Gastroesophageal sphincter (tissue), 4 donors: ENCODE results near the gene COL4A2. TPM values are rescaled to one million over a fixed set of nuclear protein-coding genes. Genes with fewer than 3 reads are reported as not detected.

ENCODE experiments used
- ATAC-seq: fragments of 150-250 bp; one replicate; pipeline ENCODE4 v1.9.1; 2016; ENCODE audit warnings: mild to moderate bottlenecking, moderate library complexity
- H3K27ac ChIP-seq, 4 donors: fragments of 200-600 bp; sonication (generic) in 3 of 4; 1 replicate in 3 of 4; 2 replicates in 1 of 4; pipeline ENCODE4 v1.5.1; 2016 to 2019
- H3K27me3 ChIP-seq: fragments of 200-600 bp; sonication (generic); one replicate; pipeline ENCODE4 v1.5.1; 2019
- H3K36me3 ChIP-seq, 2 donors: fragments of 200-600 bp; sonication (generic); one replicate each; pipeline ENCODE4 v1.5.1; 2019; ENCODE audit warnings: control low read depth in 1 of 2
- H3K4me1 ChIP-seq, 3 donors: fragments of 200-600 bp; sonication (generic); 1 replicate in 2 of 3; 2 replicates in 1 of 3; pipeline ENCODE4 v1.5.1; 2016 to 2019; ENCODE audit warnings: control low read depth in 2 of 3
- H3K4me3 ChIP-seq, 2 donors: fragments of 200-600 bp; sonication (generic); one replicate each; pipeline ENCODE4 v1.5.1; 2019; ENCODE audit warnings: mild to moderate bottlenecking in 1 of 2, moderate library complexity in 1 of 2
- H3K9me3 ChIP-seq, 3 donors: fragments of 200-600 bp; sonication (generic); one replicate each; pipeline ENCODE4 v1.5.1; 2017 to 2019; ENCODE audit warnings: control low read depth in 2 of 3
- CTCF ChIP-seq, 4 experiments: fragments of 200-600 bp in 2 of 4; fragments of 450-650 bp in 2 of 4; sonication (generic) in 1 of 4; IDR thresholded peaks; one replicate each; pipeline ENCODE4 v1.5.1; 2017 to 2019; ENCODE audit warnings: antibody characterized with exemption in 4 of 4, mild to moderate bottlenecking in 2 of 4, moderate library complexity in 2 of 4
- EP300 ChIP-seq: sonication (generic); formaldehyde crosslinking; IDR thresholded peaks from one replicate; pipeline ENCODE4 v1.6.1; 2017; ENCODE audit warnings: antibody characterized with exemption, mild to moderate bottlenecking
- POLR2A ChIP-seq, 2 donors: fragments of 450-650 bp; IDR thresholded peaks; one replicate each; pipeline ENCODE4 v1.6.1; 2017; ENCODE audit warnings: antibody characterized with exemption in 2 of 2, mild to moderate bottlenecking in 2 of 2, moderate library complexity in 1 of 2
- POLR2AphosphoS5 ChIP-seq: sonication (generic); formaldehyde crosslinking; IDR thresholded peaks from one replicate; pipeline ENCODE4 v1.6.1; 2017; ENCODE audit warnings: antibody characterized with exemption
- WGBS, 2 donors: methylation state at CpG; one replicate each; pipeline ENCODE4 v1.1.5; 2018; ENCODE audit warnings: low coverage in 1 of 2; 5-methylcytosine and 5-hydroxymethylcytosine counted together
- total RNA-seq, 4 donors: library from RNA; depleted of rRNA; stranded (reverse); fragments of >200 nt; gene quantifications; one replicate each; pipeline ENCODE4 v1.1.0, GENCODE V29; 2016

COL4A2 gene
- total RNA-seq, 4 donors from 2014 or later = 478 to 945 (median 543) TPM

DNA sequence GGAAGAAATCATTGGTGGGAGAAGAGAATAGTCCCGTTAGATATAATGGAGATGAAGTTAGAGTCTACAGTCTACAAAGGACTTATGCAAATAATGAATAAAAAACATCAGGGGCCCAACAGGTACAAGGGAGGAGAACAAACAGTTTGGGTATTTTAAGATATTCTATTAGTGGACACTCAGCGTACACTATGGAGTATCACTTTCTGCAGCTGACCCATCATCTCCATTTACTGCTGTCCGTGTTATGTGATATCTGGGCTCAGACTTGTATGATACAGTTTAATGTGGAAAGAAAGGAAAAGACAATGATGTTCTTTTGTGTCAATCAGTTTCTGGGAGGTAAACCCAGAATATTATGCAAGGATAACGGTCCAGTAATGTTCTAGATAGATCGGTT lies 128.2 kb downstream of the COL4A2 start:
- Histone ChIP-seq H3K27me3 (no peaks in the 10 kb centered on the region), H3K9me3 (no peaks in the 10 kb centered on the region), H3K36me3 (peaks cover 3 to 97% of the 10 kb centered on the region in 2 donors), H3K4me3 (no peak overlapping the region), H3K4me1 (peaks cover 0 to 35% (median 6%) of the 10 kb centered on the region in 3 donors), H3K27ac (peak overlapping the region in 2 of 4 donors; percentile 16 to 48)
- 88 to 94% methylated on average over 5 of the region's 5 CpGs for WGBS, 2 donors
- TF ChIP-seq EP300 = no peak
- ATAC-seq = no peak

DNA sequence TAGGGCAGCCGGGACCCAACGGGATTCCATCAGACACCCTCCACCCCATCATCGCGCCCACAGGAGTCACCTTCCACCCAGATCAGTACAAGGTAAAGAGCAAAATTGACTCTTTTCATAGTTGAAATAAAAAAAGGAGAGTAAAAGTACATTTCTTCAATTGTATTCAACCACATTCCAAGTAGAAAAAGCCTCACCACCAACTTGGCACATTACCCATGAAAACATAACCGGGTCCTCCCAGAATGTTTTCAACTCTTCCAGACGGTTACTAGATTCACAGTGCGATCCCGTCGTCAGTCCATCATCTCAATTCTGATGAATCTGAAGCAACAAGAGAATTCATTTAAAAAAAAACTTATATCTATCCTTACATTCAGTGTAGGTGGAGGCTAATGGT lies 129.2 kb downstream of the COL4A2 start:
- Histone ChIP-seq H3K27me3 (no peaks in the 10 kb centered on the region), H3K27ac (peak overlapping the region in 2 of 4 donors; percentile 48 to 74), H3K36me3 (peaks cover 0 to 97% of the 10 kb centered on the region in 2 donors), H3K4me3 (no peak overlapping the region), H3K4me1 (peaks cover 0 to 35% (median 6%) of the 10 kb centered on the region in 3 donors), H3K9me3 (no peaks in the 10 kb centered on the region)
- no peak for ATAC-seq
- WGBS, 2 donors = 75 to 85% methylated on average over 9 of the region's 9 CpGs
- TF ChIP-seq EP300 = no peak
- TF ChIP-seq CTCF (IDR thresholded peaks at IDR 0.05) = no peak
- no peak for TF ChIP-seq POLR2AphosphoS5
- TF ChIP-seq POLR2A (IDR thresholded peaks at IDR 0.05) = no peak

DNA sequence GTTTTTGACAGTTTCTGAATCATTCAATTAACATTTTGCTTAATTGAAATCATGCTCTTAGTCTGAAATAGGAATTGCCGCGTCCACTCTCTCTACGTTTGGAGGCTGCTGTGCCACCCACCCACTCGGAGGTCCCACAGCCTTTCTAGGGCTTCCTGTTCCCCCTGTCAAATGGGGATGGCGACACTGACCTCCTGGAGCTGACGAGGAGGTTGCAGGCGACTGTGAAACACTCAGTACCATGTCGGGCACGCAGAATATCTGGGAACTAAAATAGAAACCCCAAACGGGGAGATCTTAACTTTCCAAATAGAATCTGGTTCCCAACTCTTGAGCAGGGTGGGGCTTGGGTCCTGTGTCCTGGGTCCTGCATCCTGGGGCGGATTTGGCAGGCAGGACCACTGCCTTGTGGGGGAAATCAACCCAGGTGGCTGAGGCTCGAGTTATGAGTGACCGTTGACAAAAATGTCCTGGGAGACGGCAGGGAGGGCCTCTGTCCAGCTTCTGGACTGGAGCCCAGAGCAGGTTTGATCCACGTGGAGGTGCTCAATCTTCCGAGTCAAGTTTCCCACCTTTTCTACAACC lies 129.8 kb downstream of the COL4A2 start:
- Histone ChIP-seq H3K27me3 (no peaks in the 10 kb centered on the region), H3K27ac (peak overlapping the region in 3 of 4 donors; percentile 37 to 74 (median 48))
- WGBS, 2 donors = 72 to 88% methylated on average over 3 to 10 of the region's 16 CpGs

DNA sequence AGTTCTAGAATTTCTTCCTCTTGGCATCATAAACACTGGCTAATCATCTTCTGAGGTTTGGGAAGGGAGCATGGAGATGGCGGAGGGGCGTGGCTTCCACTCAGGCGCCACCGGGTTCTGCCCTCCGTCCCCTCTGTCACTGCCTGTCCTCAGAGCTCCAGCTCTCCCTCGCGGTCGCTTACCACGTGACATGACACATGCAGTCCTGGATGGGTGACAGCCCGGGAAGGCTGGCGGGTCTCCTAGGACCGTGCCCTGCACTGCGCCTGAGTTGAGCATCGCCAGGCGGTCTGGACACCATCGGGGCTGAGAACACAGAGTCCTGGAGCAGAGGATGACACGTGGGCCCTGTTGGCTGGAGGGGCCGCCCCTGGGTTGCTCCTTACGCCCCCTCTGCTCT lies 131.1 kb downstream of the COL4A2 start:
- H3K4me3 ChIP-seq = no peak overlapping the region
- no peaks in the 10 kb centered on the region for H3K27me3 ChIP-seq
- H3K9me3 ChIP-seq = no peaks in the 10 kb centered on the region
- 71 to 87% methylated on average over 1 to 3 of the region's 19 CpGs for WGBS, 2 donors
- peaks cover 0 to 22% (median 1%) of the 10 kb centered on the region in 3 donors for H3K4me1 ChIP-seq
- peak; percentile 17 for ATAC-seq
- H3K27ac ChIP-seq = peak overlapping the region in 3 of 4 donors; percentile 41 to 74 (median 48)
- TF ChIP-seq POLR2A (IDR thresholded peaks at IDR 0.05) = no peak
- no peak for TF ChIP-seq CTCF (IDR thresholded peaks at IDR 0.05)
- TF ChIP-seq EP300 = no peak
- no peak for TF ChIP-seq POLR2AphosphoS5
- H3K36me3 ChIP-seq = peaks cover 0 to 90% of the 10 kb centered on the region in 2 donors

More for the DNA sequence above, 129.8 kb downstream of the COL4A2 start:
- TF ChIP-seq POLR2AphosphoS5 (no peak), EP300 (no peak), CTCF (IDR thresholded peaks at IDR 0.05) (no peak), POLR2A (IDR thresholded peaks at IDR 0.05) (no peak)
- no peak for ATAC-seq
- no peaks in the 10 kb centered on the region for H3K9me3 ChIP-seq
- no peak overlapping the region for H3K4me3 ChIP-seq
- H3K4me1 ChIP-seq = peaks cover 0 to 30% (median 6%) of the 10 kb centered on the region in 3 donors
- peaks cover 0 to 96% of the 10 kb centered on the region in 2 donors for H3K36me3 ChIP-seq

DNA sequence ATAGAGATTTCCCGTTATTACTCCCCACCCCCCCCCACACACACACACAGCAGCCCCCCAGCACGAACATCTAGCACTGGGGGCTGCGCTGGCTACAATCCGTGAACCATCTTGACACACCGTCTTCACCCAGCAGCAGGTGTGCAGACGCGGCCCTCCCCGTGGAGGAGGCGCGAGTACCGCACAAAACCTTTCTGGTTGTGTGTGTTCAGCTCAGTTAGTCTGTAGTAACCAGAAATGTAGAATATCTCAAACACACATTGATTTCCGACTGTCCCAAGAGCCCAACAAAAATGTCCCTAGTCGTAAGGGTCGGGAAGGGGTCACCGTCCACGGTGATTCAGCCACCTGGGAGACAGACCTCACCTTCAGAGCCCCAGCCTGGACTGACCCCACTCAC lies 131.7 kb downstream of the COL4A2 start:
- 84 to 87% methylated on average over 5 to 13 of the region's 16 CpGs for WGBS, 2 donors
- peak overlapping the region in 3 of 4 donors; percentile 41 to 74 (median 48) for H3K27ac ChIP-seq
- H3K9me3 ChIP-seq = no peaks in the 10 kb centered on the region
- no peak for TF ChIP-seq CTCF (IDR thresholded peaks at IDR 0.05)
- TF ChIP-seq EP300 = no peak
- no peak for TF ChIP-seq POLR2AphosphoS5
- TF ChIP-seq POLR2A (IDR thresholded peaks at IDR 0.05) = no peak
- H3K36me3 ChIP-seq = peaks cover 0 to 89% of the 10 kb centered on the region in 2 donors
- H3K4me3 ChIP-seq = no peak overlapping the region
- H3K27me3 ChIP-seq = no peaks in the 10 kb centered on the region
- no peak for ATAC-seq
- H3K4me1 ChIP-seq = peaks cover 0 to 22% (median 3%) of the 10 kb centered on the region in 3 donors
